Common myeloid progenitor, CD34-positive (primary cell): ENCODE data around the gene LRRC10.
"Not testable (repeated sequence)": the region's sequence is repeated elsewhere in the genome, so short reads cannot be mapped to it uniquely, and the experiment has no call there.

ENCODE experiments used
- CTCF ChIA-PET: fragments of 350-600 bp; sonication (Branson Sonifier 250); formaldehyde crosslinking; loops from one replicate; lab custom pipeline; 2021; ENCODE audit warnings: antibody characterized with exemption; lab: Charles Lee
- POLR2A ChIA-PET: fragments of 350-600 bp; sonication (Branson Sonifier 250); formaldehyde crosslinking; loops from one replicate; lab custom pipeline; 2021; ENCODE audit warnings: antibody characterized with exemption; lab: Charles Lee
- DNase-seq, 3 donors: peaks; one replicate each; pipeline versions ENCODE4 v3.0.0 to v3.0.0-alpha.2; 2013
- H3K27ac ChIP-seq, 2 experiments: 1 replicate in 1 of 2; 2 replicates in 1 of 2; pipeline ENCODE4 v1.7.0; 2013; ENCODE audit warnings: inconsistent platforms in 2 of 2, low read length in 2 of 2, mild to moderate bottlenecking in 2 of 2, low read depth in 1 of 2, moderate library complexity in 1 of 2; ENCODE audit not compliant: severe bottlenecking in 2 of 2, insufficient read depth in 1 of 2, poor library complexity in 1 of 2
- H3K27me3 ChIP-seq, 5 experiments: replicated peaks in 2 of 5; 1 replicate in 3 of 5; 2 replicates in 2 of 5; pipeline versions ENCODE4 v1.6.1 to v1.7.0; 2013; ENCODE audit warnings: low read length in 4 of 5, mild to moderate bottlenecking in 2 of 5, moderate library complexity in 2 of 5, inconsistent platforms in 1 of 5; ENCODE audit not compliant: insufficient read depth in 5 of 5, control insufficient read depth in 4 of 5
- H3K36me3 ChIP-seq, 4 experiments: 1 replicate in 2 of 4; 2 replicates in 2 of 4; pipeline versions ENCODE4 v1.6.1 to v1.7.0; 2013; ENCODE audit warnings: low read length in 3 of 4, control low read depth in 1 of 4, mild to moderate bottlenecking in 1 of 4; ENCODE audit not compliant: control insufficient read depth in 4 of 4, insufficient read depth in 4 of 4
- H3K4me1 ChIP-seq, 4 experiments: 1 replicate in 3 of 4; 2 replicates in 1 of 4; pipeline versions ENCODE4 v1.6.1 to v1.7.1; 2013; ENCODE audit warnings: low read length in 3 of 4, mild to moderate bottlenecking in 3 of 4, control low read depth in 1 of 4, inconsistent platforms in 1 of 4, moderate library complexity in 1 of 4; ENCODE audit not compliant: control insufficient read depth in 4 of 4, insufficient read depth in 4 of 4; ENCODE audit errors: control extremely low read depth in 1 of 4
- H3K4me3 ChIP-seq, 7 experiments: 1 replicate in 4 of 7; 2 replicates in 3 of 7; pipeline versions ENCODE4 v1.5.1 to v1.7.0; 2013; ENCODE audit warnings: mild to moderate bottlenecking in 7 of 7, low read length in 6 of 7, moderate library complexity in 6 of 7, inconsistent platforms in 2 of 7, low read depth in 2 of 7, control low read depth in 1 of 7; ENCODE audit not compliant: insufficient read depth in 4 of 7, control insufficient read depth in 1 of 7; ENCODE audit errors: extremely low read depth in 1 of 7
- H3K9me3 ChIP-seq, 5 experiments: 1 replicate in 4 of 5; 2 replicates in 1 of 5; pipeline versions ENCODE4 v1.6.1 to v1.7.1; 2013; ENCODE audit warnings: low read length in 4 of 5, mild to moderate bottlenecking in 2 of 5, inconsistent platforms in 1 of 5, low read depth in 1 of 5, moderate library complexity in 1 of 5; ENCODE audit not compliant: control insufficient read depth in 4 of 5, insufficient read depth in 2 of 5; ENCODE audit errors: control extremely low read depth in 1 of 5
- WGBS: methylation state at CpG from one replicate; pipeline ENCODE4 v1.1.5; 2013; ENCODE audit not compliant: insufficient coverage; 5-methylcytosine and 5-hydroxymethylcytosine counted together

The LRRC10 gene

DNA sequence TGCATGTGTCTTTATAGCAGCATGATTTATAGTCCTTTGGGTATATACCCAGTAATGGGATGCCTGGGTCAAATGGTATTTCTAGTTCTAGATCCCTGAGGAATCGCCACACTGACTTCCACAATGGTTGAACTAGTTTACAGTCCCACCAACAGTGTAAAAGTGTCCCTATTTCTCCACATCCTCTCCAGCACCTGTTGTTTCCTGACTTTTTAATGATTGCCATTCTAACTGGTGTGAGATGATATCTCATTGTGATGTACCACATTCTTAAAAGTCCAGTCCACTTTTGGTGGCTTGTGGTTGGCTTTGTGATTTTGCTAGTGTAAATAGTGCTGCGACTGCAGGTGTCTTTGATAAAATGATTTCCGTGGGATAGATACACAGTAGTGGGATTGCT, 6.4 kb downstream of the LRRC10 start:
- POLR2A ChIA-PET, CTCF ChIA-PET, H3K9me3 ChIP-seq, H3K27ac ChIP-seq, DNase-seq, H3K4me3 ChIP-seq, H3K27me3 ChIP-seq: not testable (repeated sequence)
- H3K4me1 ChIP-seq: peaks cover 0 to 12% (median 1%) of the 10 kb centered on the region in 4 experiments
- peaks cover 11 to 42% (median 24%) of the 10 kb centered on the region in 4 experiments for H3K36me3 ChIP-seq
- WGBS: no CpG with 5 or more reads among the region's 3 CpGs

DNA sequence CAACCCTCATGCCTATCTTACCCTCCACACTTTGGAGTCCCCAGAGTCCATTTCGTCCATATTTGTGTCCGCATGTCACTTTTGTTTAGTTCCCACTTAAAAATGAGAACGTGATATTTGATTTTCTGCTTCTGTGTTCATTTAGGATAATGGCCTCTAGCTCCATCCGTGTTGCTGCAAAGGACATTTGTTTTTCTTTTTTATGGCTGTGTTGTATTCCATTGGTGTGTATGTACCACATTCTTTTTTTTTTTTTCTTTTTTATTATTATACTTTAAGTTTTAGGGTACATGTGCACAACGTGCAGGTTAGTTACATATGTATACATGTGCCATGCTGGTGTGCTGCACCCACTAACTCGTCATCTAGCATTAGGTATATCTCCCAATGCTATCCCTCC, 7.2 kb downstream of the LRRC10 start:
- CTCF ChIA-PET, H3K4me1 ChIP-seq, POLR2A ChIA-PET, H3K27me3 ChIP-seq, H3K27ac ChIP-seq, DNase-seq, H3K4me3 ChIP-seq, H3K9me3 ChIP-seq: not testable (repeated sequence)
- 89% methylated on average over 3 of the region's 6 CpGs for WGBS
- peaks cover 15 to 49% (median 30%) of the 10 kb centered on the region in 4 experiments for H3K36me3 ChIP-seq

DNA sequence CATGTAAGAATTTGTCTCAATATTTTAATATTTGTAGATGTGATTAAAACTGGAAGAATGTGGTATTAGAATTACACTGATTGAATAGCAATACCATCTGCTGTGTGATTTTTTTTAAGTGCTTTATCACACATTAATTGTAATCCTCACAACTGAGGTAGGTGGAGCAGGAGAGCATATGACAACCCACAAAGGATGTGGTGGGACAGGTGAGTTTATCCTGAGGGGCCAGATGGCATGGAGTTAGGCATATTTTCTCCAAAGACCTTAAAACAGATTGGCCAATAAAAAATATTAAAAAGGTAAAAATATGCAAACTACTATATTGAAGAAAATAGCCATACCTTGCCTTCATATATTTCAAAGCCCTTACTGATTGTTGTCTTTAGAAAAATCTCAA, 7.8 kb downstream of the LRRC10 start:
- POLR2A ChIA-PET: no interaction called here
- H3K4me1 ChIP-seq: peaks cover 0 to 2% (median 0%) of the 10 kb centered on the region in 4 experiments
- no peak overlapping the region for H3K27ac ChIP-seq
- H3K36me3 ChIP-seq: peaks cover 18 to 55% (median 36%) of the 10 kb centered on the region in 4 experiments
- DNase-seq: peak in 1 of 3 donors; percentile 27
- H3K9me3 ChIP-seq: peaks cover 0 to 3% (median 0%) of the 10 kb centered on the region in 5 experiments
- H3K27me3 ChIP-seq: no peaks in the 10 kb centered on the region
- no peak overlapping the region for H3K4me3 ChIP-seq
- CTCF ChIA-PET: no interaction called here

DNA sequence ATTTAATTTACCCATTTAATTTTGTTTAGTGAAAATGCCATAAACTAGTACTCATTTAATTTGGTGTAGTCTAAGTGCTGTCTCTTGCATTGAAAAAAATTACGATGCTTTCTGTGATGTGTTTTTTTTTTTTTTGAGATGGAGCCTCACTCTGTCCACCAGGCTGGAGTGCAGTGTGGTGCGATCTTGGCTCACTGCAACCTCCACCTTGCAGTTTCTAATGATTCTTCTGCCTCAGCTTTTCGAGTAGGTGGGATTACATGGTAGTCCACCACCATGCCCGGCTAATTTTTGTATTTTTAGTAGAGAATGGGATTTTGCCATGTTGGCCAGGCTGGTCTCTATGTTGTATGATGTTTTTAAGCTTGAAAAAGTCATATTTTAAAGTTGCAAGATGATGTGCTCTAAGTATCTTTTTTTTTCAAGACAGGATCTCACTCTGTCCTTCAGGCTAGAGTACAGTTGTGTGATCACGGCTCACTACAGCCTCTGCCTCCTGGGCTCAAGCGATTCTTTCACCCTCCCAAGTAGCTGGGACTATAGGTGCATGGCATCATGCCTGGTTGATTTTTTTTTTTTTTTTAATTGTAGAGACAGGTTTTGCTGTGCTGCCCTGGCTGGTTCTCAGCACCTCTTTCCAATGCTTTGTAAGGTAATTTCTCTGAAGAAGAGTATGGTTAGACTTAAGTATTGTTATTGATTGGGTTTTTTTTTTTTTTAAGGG, 8.6 kb downstream of the LRRC10 start:
- peaks cover 23 to 64% (median 43%) of the 10 kb centered on the region in 4 experiments for H3K36me3 ChIP-seq
- H3K4me3 ChIP-seq: no peak overlapping the region
- H3K27ac ChIP-seq: no peak overlapping the region
- peaks cover 0 to 3% (median 0%) of the 10 kb centered on the region in 5 experiments for H3K9me3 ChIP-seq
- 100% methylated on average over 5 of the region's 6 CpGs for WGBS
- CTCF ChIA-PET: no interaction called here
- no peaks in the 10 kb centered on the region for H3K4me1 ChIP-seq
- POLR2A ChIA-PET: no interaction called here
- DNase-seq: no peak
- no peaks in the 10 kb centered on the region for H3K27me3 ChIP-seq

DNA sequence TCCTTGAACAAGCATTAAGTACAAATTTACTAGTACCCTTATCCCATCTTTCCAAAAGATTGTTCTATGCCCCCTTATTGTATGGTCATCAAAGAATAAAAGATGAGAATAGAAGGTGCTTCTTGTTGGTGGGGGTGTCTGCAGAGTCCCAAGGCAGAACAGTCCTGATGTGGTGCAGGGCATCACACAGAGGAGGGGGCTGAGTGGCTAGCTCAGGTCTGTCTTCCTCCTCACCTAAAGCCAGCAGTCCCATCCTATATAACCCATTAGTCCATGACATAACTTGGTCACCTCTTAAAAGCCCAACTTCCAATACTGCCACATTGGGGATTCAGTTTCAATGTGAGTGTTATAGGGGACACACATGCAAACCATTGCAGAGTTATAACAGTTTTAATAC, 9.9 kb downstream of the LRRC10 start:
- DNase-seq: no peak
- peaks cover 26 to 75% (median 50%) of the 10 kb centered on the region in 4 experiments for H3K36me3 ChIP-seq
- H3K9me3 ChIP-seq: peaks cover 0 to 3% (median 0%) of the 10 kb centered on the region in 5 experiments
- CTCF ChIA-PET: interaction anchor here (1.4 to 1.5 kb wide), 2 partner anchors 9 to 15 kb away, joined by 4 read pairs; no protein-coding TSS in a partner anchor
- no peaks in the 10 kb centered on the region for H3K27me3 ChIP-seq
- no peak overlapping the region for H3K27ac ChIP-seq
- no peak overlapping the region for H3K4me3 ChIP-seq
- H3K4me1 ChIP-seq: no peaks in the 10 kb centered on the region
- POLR2A ChIA-PET: no interaction called here

DNA sequence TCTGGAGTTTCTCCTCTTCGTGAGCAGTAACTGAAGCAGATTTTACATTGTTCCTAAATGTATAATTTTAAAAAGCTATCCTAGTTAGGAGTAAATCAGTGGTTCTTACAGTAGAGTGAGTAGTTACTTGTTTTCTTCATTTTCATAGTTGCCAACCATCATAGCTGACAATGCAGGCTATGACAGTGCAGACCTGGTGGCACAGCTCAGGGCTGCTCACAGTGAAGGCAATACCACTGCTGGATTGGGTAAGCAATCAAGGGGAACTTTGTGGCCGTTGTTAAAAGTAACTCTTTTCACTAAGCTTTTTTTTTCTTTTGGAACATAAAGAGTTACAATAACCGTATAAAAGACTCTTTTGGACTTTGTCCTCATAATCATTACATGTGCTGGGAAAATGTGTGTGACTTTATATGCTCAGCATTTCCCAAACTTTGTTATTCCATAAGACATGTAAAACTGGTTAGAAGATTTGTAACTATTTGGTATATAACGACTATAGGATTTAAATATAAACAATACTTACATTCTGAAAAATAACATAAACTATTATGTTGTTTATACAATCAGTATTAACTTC, 12.4 kb downstream of the LRRC10 start:
- CTCF ChIA-PET: interaction anchor here (0.6 to 1.8 kb wide), 4 partner anchors 9 to 1134 kb away, joined by 3 to 4 read pairs (median 4); no protein-coding TSS in a partner anchor
- Histone ChIP-seq H3K9me3 (peaks cover 0 to under 1% (median 0%) of the 10 kb centered on the region in 5 experiments), H3K27ac (no peak overlapping the region), H3K27me3 (no peaks in the 10 kb centered on the region), H3K4me1 (no peaks in the 10 kb centered on the region), H3K4me3 (no peak overlapping the region), H3K36me3 (peaks cover 24 to 96% (median 68%) of the 10 kb centered on the region in 4 experiments)
- DNase-seq: no peak
- no CpG with 5 or more reads among the region's 4 CpGs for WGBS
- POLR2A ChIA-PET: no interaction called here

DNA sequence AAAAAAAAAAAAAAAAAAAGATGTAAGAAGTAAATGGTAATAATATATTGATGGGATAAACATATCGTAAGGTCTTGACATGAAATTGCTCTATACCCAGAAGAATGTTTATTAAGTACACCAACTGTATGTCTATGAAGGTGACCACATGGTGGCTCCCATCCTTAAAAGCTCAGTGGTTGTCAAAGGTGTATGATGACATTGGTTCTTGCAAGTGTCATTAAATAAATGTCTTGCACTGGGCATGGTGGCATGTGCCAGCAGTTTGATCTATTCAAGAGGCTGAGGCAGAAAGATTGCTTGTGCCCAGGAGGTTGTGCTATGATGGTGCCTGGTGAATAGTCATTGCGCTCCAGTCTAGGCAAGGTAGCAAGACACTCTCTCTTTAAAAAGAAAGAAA, 15.0 kb downstream of the LRRC10 start:
- no peak overlapping the region for H3K27ac ChIP-seq
- WGBS: no CpG with 5 or more reads among the region's 2 CpGs
- H3K36me3 ChIP-seq: peaks cover 26 to 95% (median 73%) of the 10 kb centered on the region in 4 experiments

More for the DNA sequence above, 15.0 kb downstream of the LRRC10 start:
- CTCF ChIA-PET: no interaction called here
- Histone ChIP-seq H3K4me1 (no peaks in the 10 kb centered on the region), H3K9me3 (no peaks in the 10 kb centered on the region), H3K4me3 (no peak overlapping the region), H3K27me3 (no peaks in the 10 kb centered on the region)
- DNase-seq: peak in 1 of 3 donors; percentile 23
- POLR2A ChIA-PET: interaction anchor here (0.7 kb wide), 1 partner anchor 17 kb away, joined by 6 read pairs; no protein-coding TSS in a partner anchor
